H9 (cell line): ENCODE results near the gene SHE. TPM values are rescaled to one million over a fixed set of nuclear protein-coding genes. Genes with fewer than 3 reads are reported as not detected.

Experiments used
- DNase-seq: peaks from one replicate; pipeline ENCODE4 v3.0.0-alpha.2; 2017
- H2AFZ ChIP-seq: one replicate; pipeline ENCODE4 v1.6.1; 2013; ENCODE audit warnings: mild to moderate bottlenecking, low read length, control low read depth, moderate library complexity
- H2AK5ac ChIP-seq: 2 replicates; pipeline ENCODE4 v1.6.1; 2013; ENCODE audit warnings: low read length, control low read depth, mixed read lengths; ENCODE audit not compliant: insufficient read length
- H2BK120ac ChIP-seq: one replicate; pipeline ENCODE4 v1.6.1; 2013; ENCODE audit warnings: low read depth, mild to moderate bottlenecking, low read length, control low read depth, inconsistent platforms; ENCODE audit not compliant: poor library complexity, severe bottlenecking
- H2BK12ac ChIP-seq: 2 replicates; pipeline ENCODE4 v1.6.1; 2013; ENCODE audit warnings: low read length, control low read depth, mixed read lengths, low read depth; ENCODE audit not compliant: insufficient read length
- H2BK15ac ChIP-seq: 2 replicates; pipeline ENCODE4 v1.6.1; 2013; ENCODE audit warnings: low read depth, low read length, control low read depth
- H2BK20ac ChIP-seq: one replicate; pipeline ENCODE4 v1.6.1; 2013; ENCODE audit warnings: low read depth, mild to moderate bottlenecking, low read length, control low read depth, inconsistent platforms; ENCODE audit not compliant: poor library complexity, severe bottlenecking
- H2BK5ac ChIP-seq: 2 replicates; pipeline ENCODE4 v1.6.1; 2013; ENCODE audit warnings: low read length, control low read depth, mixed read lengths; ENCODE audit not compliant: insufficient read length
- H3K14ac ChIP-seq: 2 replicates; pipeline ENCODE4 v1.6.1; 2013; ENCODE audit warnings: low read length, control low read depth; ENCODE audit not compliant: insufficient read depth
- H3K18ac ChIP-seq: 2 replicates; pipeline ENCODE4 v1.6.1; 2013; ENCODE audit warnings: low read depth, mild to moderate bottlenecking, mixed read lengths, low read length, control low read depth; ENCODE audit not compliant: insufficient read length
- H3K23ac ChIP-seq: 2 replicates; pipeline ENCODE4 v1.6.1; 2013; ENCODE audit warnings: low read length, control low read depth, mixed read lengths, low read depth; ENCODE audit not compliant: insufficient read length
- H3K23me2 ChIP-seq: 2 replicates; pipeline ENCODE4 v1.6.1; 2013; ENCODE audit warnings: low read depth, mild to moderate bottlenecking, mixed read lengths, low read length, control low read depth; ENCODE audit not compliant: insufficient read length, poor library complexity, severe bottlenecking
- H3K27ac ChIP-seq: 2 replicates; pipeline ENCODE4 v1.5.1; 2013; ENCODE audit warnings: low read length, control low read depth, mixed read lengths, low read depth; ENCODE audit not compliant: insufficient read length
- H3K27me3 ChIP-seq: 2 replicates; pipeline ENCODE4 v1.6.1; 2013; ENCODE audit warnings: low read length, control low read depth, inconsistent platforms; ENCODE audit not compliant: insufficient read depth
- H3K4ac ChIP-seq: 2 replicates; pipeline ENCODE4 v1.6.1; 2013; ENCODE audit warnings: low read depth, mild to moderate bottlenecking, control low read depth, inconsistent platforms, low read length, moderate library complexity
- H3K4me1 ChIP-seq: 2 replicates; pipeline ENCODE4 v1.6.1; 2013; ENCODE audit warnings: low read length, control low read depth, inconsistent platforms; ENCODE audit not compliant: insufficient read depth
- H3K4me2 ChIP-seq: 2 replicates; pipeline ENCODE4 v1.6.1; 2013; ENCODE audit warnings: low read length, control low read depth, mixed read lengths; ENCODE audit not compliant: insufficient read length, insufficient read depth
- H3K56ac ChIP-seq: 2 replicates; pipeline ENCODE4 v1.6.1; 2013; ENCODE audit warnings: low read depth, mild to moderate bottlenecking, mixed read lengths, low read length, control low read depth; ENCODE audit not compliant: insufficient read length
- H3K79me1 ChIP-seq: 2 replicates; pipeline ENCODE4 v1.6.1; 2013; ENCODE audit warnings: low read depth, mild to moderate bottlenecking, moderate library complexity, low read length, control low read depth, inconsistent platforms; ENCODE audit not compliant: insufficient read depth, poor library complexity, severe bottlenecking
- H3K79me2 ChIP-seq: 2 replicates; pipeline ENCODE4 v1.6.1; 2013; ENCODE audit warnings: low read length, control low read depth, inconsistent platforms; ENCODE audit not compliant: insufficient read depth
- H3K9ac ChIP-seq: 2 replicates; pipeline ENCODE4 v1.6.1; 2013; ENCODE audit warnings: low read length, control low read depth, mixed read lengths; ENCODE audit not compliant: insufficient read length; ENCODE audit errors: extremely low read depth
- H3K9me3 ChIP-seq: one replicate; pipeline ENCODE4 v1.6.1; 2013; ENCODE audit warnings: low read depth, low read length, inconsistent platforms; ENCODE audit not compliant: control insufficient read depth
- H3T11ph ChIP-seq: one replicate; pipeline ENCODE4 v1.6.1; 2013; ENCODE audit warnings: mild to moderate bottlenecking, low read length, control low read depth, inconsistent platforms
- H4K20me1 ChIP-seq: one replicate; pipeline ENCODE4 v1.6.1; 2013; ENCODE audit not compliant: control insufficient read depth, insufficient read length, insufficient read depth
- H4K5ac ChIP-seq: 2 replicates; pipeline ENCODE4 v1.6.1; 2013; ENCODE audit warnings: low read depth, mild to moderate bottlenecking, mixed read lengths, low read length, control low read depth; ENCODE audit not compliant: insufficient read length
- H4K8ac ChIP-seq: replicated peaks from 2 replicates; pipeline ENCODE4 v1.6.1; 2013; ENCODE audit warnings: low read length, control low read depth, mixed read lengths, low read depth; ENCODE audit not compliant: insufficient read length
- H4K91ac ChIP-seq: 2 replicates; pipeline ENCODE4 v1.6.1; 2013; ENCODE audit warnings: low read depth, mild to moderate bottlenecking, moderate library complexity, mixed read lengths, low read length, control low read depth; ENCODE audit not compliant: insufficient read length
- H3K27ac Mint-ChIP-seq, 3 experiments: 2 replicates in 2 of 3; 3 replicates in 1 of 3; pipeline ENCODE4 v1.8.0; 2020 to 2021; ENCODE audit warnings: mixed read lengths in 3 of 3, mild to moderate bottlenecking in 1 of 3, moderate library complexity in 1 of 3
- H3K27me3 Mint-ChIP-seq: 2 replicates; pipeline ENCODE4 v1.8.0; 2021; ENCODE audit warnings: low read depth, mild to moderate bottlenecking, moderate library complexity, mixed read lengths
- H3K36me3 Mint-ChIP-seq, 3 experiments: 2 replicates in 2 of 3; 3 replicates in 1 of 3; pipeline ENCODE4 v1.8.0; 2020 to 2021; ENCODE audit warnings: low read depth in 3 of 3, mixed read lengths in 3 of 3; ENCODE audit not compliant: insufficient read depth in 1 of 3
- H3K4me1 Mint-ChIP-seq, 2 experiments: 2 replicates each; pipeline ENCODE4 v1.8.0; 2020; ENCODE audit warnings: mixed read lengths in 2 of 2
- H3K4me3 Mint-ChIP-seq, 2 experiments: 2 replicates in 1 of 2; 3 replicates in 1 of 2; pipeline ENCODE4 v1.8.0; 2020 to 2021; ENCODE audit warnings: mild to moderate bottlenecking in 2 of 2, mixed read lengths in 2 of 2, moderate library complexity in 1 of 2
- H3K9me3 Mint-ChIP-seq, 2 experiments: 2 replicates in 1 of 2; 3 replicates in 1 of 2; pipeline ENCODE4 v1.8.0; 2020; ENCODE audit warnings: mild to moderate bottlenecking in 2 of 2, mixed read lengths in 2 of 2, moderate library complexity in 1 of 2
- WGBS: extraction: QIAGEN DNeasy Blood & Tissue Kit; methylation state at CpG from one replicate; pipeline ENCODE4 v1.1.7; 2013; ENCODE audit warnings: missing lambda C conversion rate, low lambda C conversion rate, mixed read lengths; ENCODE audit not compliant: insufficient read length; ENCODE audit errors: extremely low coverage; 5-methylcytosine and 5-hydroxymethylcytosine counted together
- total RNA-seq: library from RNA; stranded (reverse); gene quantifications from 2 replicates; pipeline ENCODE4 v1.2.1, GENCODE V29; 2021
- TF ChIP-seq, protein P1 (sequence below): fragments of 200-600 bp; sonication (generic); conservative IDR thresholded peaks from 3 replicates; pipeline ENCODE4 v1.8.0; 2021; ENCODE audit warnings: antibody characterized with exemption, mild to moderate bottlenecking

Gene SHE
- total RNA-seq, 1 experiment from 2014 or later, result 0.48 TPM

- Histone ChIP-seq H3T11ph (no peak overlapping the region), H2BK5ac (no peak overlapping the region), H3K79me2 (no peaks in the 10 kb centered on the region), H3K4me1 (no peaks in the 10 kb centered on the region; the same call in 1 of the 2 replicates), H4K91ac (no peak overlapping the region), H3K4ac (no peak overlapping the region), H4K20me1 (no peaks in the 10 kb centered on the region), H3K56ac (no peak overlapping the region), H4K5ac (no peak overlapping the region), H2BK120ac (no peak overlapping the region), H3K23ac (no peak overlapping the region), H3K14ac (peak overlapping the region; percentile 2; the same call in 1 of the 2 replicates), H3K4me2 (no peak overlapping the region), H3K27ac (no peak overlapping the region), H2AK5ac (no peak overlapping the region), H3K18ac (no peak overlapping the region), H3K23me2 (no peaks in the 10 kb centered on the region), H3K9ac (no peak overlapping the region), H3K79me1 (no peaks in the 10 kb centered on the region), H3K9me3 (no peaks in the 10 kb centered on the region), H2BK15ac (no peak overlapping the region), H2AFZ (no peak overlapping the region), H2BK12ac (no peak overlapping the region), H4K8ac (no peak overlapping the region), H3K27me3 (no peaks in the 10 kb centered on the region), H2BK20ac (no peak overlapping the region)
- whole genome bisulfite sequencing, result no CpG with 5 or more reads among the region's 9 CpGs
- Mint-ChIP-seq H3K27ac (no peak overlapping the region), H3K27me3 (peaks cover 1% of the 10 kb centered on the region; the same call in 1 of the 2 replicates), H3K4me3 (no peak overlapping the region), H3K4me1 (peaks cover 36 to 37% of the 10 kb centered on the region in 2 experiments), H3K36me3 (no peaks in the 10 kb centered on the region; a peak in 1 of 7 replicates), H3K9me3 (no peaks in the 10 kb centered on the region)
- no peak for DNase-seq
- TF ChIP-seq, protein P1, sequence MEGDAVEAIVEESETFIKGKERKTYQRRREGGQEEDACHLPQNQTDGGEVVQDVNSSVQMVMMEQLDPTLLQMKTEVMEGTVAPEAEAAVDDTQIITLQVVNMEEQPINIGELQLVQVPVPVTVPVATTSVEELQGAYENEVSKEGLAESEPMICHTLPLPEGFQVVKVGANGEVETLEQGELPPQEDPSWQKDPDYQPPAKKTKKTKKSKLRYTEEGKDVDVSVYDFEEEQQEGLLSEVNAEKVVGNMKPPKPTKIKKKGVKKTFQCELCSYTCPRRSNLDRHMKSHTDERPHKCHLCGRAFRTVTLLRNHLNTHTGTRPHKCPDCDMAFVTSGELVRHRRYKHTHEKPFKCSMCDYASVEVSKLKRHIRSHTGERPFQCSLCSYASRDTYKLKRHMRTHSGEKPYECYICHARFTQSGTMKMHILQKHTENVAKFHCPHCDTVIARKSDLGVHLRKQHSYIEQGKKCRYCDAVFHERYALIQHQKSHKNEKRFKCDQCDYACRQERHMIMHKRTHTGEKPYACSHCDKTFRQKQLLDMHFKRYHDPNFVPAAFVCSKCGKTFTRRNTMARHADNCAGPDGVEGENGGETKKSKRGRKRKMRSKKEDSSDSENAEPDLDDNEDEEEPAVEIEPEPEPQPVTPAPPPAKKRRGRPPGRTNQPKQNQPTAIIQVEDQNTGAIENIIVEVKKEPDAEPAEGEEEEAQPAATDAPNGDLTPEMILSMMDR, result no peak
Measured at GRCh38 chr1:154433161-154433764, 68.9 kb downstream of the SHE start.
